GM19035 (cell line): ENCODE measurements around the gene SGCB.

Source experiments
- ATAC-seq: cut with Tn5 transposase; IDR thresholded peaks from one replicate; pipeline ENCODE4 v1.9.1; 2021; ENCODE audit not compliant: unreplicated experiment

The SGCB gene

GRCh38 chr4:52019936-52020657 is 18.0 kb downstream of the SGCB start, which contains the start of gene LRRC66:
TSS of gene LRRC66 (minus strand) at chr4:52020363. CDS start at chr4:52017613, 2,750 bp downstream.
- ATAC-seq, result no peak

GRCh38 chr4:52017814-52018213 is 20.3 kb downstream of the SGCB start:
- ATAC-seq, result no peak

GRCh38 chr4:52016981-52017380 is 21.1 kb downstream of the SGCB start:
- no peak for ATAC-seq

DNA sequence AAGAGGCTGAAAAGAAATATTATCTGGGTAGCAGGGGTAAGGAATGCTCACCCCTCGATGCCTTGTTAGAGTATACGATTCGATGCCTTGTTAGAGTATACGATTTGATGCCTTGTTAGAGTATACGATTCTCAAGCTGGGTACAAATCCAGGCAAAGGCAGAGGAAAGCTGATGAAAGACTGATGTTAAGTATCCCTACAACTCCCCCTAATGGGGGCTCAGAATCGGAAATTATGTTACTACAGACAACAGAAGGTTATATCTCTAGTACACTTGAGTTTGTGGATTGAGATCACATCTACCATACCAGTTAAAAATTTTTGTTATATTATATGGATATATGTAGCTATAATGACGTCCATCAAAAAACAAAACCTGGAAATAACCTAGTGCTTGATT is 22.7 kb downstream of the SGCB start:
- no peak for ATAC-seq

GRCh38 chr4:52014903-52015302 is 23.2 kb downstream of the SGCB start:
- no peak for ATAC-seq

- no peak for ATAC-seq
Measured at GRCh38 chr4:52012651-52013050, 25.4 kb downstream of the SGCB start.

- ATAC-seq, result no peak
Measured at GRCh38 chr4:52010986-52011385, 27.1 kb downstream of the SGCB start.

- no peak for ATAC-seq
Measured at GRCh38 chr4:52006887-52007286, 31.2 kb downstream of the SGCB start.

DNA sequence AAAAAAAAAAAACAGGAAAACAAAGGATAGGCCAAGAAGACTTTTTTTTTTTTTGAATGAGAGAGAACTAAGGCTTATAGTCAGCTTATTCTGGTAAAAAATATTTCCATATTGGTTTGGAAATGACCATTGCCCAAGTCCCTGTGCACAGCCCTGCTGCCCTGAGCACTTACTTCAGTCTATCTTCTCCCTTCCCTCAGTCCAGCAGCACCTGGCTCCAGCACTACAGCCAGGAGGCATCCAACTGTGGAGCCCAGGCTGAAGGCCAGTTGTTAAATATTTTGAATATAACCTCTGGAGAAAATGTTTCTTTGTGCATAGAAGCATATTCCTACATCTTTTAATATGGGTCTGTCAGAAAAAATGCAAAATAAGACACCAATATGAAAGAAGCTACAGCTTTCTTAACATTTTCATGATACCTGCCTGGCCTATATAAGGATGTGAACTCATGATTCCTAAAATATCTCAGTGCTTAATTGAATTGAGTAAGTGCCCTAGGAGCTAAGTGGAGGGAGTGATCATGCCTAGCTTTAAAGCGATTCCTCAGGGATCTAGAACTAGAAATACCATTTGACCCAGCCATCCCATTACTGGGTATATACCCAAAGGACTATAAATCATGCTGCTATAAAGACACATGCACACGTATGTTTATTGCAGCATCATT is 32.4 kb downstream of the SGCB start:
- ATAC-seq, result no peak

- no peak for ATAC-seq
Measured at GRCh38 chr4:52004414-52004813, 33.7 kb downstream of the SGCB start.

DNA sequence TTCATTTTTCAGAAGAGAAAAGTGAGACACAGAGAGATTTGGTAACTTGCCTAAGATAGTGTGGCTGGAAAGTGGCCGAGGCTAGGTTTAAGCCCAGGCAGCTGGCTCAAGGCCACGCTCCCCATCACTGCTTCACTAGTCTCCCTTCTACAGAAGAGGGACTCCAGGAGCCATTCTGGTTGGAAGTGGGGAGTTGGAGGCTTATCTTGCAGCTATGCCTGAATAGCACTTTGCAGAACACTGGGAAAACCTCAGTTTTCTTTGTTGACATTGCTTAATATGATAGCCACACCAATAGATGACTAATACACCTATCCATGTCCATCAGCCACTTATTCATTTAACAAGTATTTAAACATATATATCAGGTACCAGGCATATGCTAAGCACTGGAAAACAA is 36.5 kb downstream of the SGCB start:
- no peak for ATAC-seq

- no peak for ATAC-seq
Measured at GRCh38 chr4:51999250-51999649, 38.8 kb downstream of the SGCB start.

DNA sequence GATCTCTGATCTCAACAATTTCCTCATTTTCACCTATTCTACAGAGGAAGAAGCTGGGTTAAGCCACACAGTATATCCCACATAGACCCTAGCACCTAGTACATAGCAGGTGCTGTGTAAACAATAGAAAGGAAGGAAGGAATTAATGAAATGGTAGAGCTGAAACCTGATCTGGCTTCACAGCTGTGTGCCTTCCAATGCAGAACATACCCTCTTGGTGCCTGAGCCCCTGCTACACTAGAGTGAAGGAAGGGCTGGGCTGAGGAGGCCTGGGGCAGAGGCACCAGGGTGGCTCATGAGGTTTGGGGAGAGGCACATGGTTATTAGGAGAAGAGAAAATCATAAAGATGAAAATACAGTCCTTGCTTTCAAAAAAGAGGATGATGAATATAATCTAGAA is 39.3 kb downstream of the SGCB start:
- no peak for ATAC-seq

- ATAC-seq, result no peak
Measured at GRCh38 chr4:51997647-51998046, 40.5 kb downstream of the SGCB start.

DNA sequence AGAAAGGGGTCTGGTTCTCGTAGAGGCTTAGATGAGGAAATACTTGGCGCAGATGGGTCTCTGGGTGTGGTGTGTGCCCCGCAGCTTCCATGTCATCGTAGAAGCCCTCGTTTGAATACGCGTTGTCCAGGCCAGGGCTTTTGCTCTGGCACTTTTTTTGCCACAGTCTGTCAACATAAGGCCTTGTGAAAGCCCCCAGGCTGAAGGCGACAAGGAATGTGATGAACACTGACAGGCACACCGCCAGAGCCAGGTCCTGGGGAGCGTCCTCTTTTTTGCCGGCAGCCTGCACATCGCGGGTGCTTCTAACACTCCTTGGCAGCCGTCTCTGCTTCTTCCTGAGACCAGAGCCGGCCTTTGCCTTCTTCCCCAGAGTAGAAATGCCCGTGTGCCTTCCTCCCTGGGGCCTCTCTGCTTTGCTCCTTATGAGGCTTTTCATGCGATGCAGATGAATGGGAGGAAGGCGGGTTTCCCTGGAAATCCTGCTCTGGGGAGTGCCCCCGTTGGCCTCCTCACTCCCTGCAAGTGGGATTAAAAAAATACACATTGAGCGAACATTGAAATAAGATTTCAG is 42.4 kb downstream of the SGCB start:
- ATAC-seq, result no peak
